NCI-H1092 treated with DMSO at 0.1 percent for 48 hours (cell line): ENCODE data around the gene TANK.

Source experiments
- DNase-seq: peaks from one replicate; lab custom pipeline; 2025; lab: John Stamatoyannopoulos, UW

TANK gene

GRCh38 chr2:161228511-161229240 lies 68.4 kb downstream of the TANK start:
- no peak for DNase-seq

- no peak for DNase-seq
Observed at GRCh38 chr2:161230959-161231358, 70.7 kb downstream of the TANK start.

DNA sequence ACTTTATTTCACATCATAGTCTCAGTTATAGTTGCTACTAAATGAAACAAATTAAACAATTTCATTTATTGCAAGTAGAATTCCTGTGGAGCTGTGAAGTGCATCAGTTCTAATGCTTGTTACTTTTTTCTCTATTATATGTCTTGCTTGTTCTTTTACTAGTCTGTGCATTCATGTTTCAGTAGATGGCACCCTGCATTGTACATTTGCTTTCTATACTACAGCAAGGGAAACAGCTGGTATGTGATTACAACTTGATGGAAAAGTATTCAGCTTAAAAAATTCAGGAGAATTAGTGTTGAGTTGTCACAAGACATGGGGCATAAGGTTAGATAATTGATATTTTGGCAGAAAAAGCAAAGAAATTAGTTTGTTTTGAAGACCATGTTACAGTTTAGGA lies 72.3 kb downstream of the TANK start:
- DNase-seq = no peak

DNA sequence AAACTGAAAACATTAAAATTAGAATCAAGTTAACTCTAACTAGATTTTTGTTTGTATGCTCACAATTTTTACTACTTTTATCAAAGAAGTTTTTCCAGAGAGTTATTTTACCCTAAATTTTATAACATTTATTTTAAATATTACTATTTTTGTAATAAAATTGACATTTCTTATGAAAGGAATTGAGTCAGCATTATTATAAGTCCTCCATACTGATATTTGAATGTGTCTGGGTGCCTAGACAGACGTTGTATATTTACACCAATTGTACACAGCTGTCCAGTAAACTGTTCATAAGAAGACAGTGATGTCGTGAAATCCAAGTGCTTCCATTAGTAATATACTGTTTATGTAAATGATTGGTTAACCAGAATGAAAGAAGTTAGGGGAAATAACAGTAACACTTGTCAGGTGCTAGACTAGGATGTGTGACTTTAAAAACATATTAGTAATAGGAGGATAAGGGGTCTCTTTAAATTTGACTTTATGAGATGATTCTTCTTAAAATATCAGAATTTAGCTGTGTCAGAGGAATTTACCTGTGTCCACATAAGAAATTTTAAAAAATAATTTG lies 73.7 kb downstream of the TANK start:
- DNase-seq = no peak

GRCh38 chr2:161234627-161235026 lies 74.4 kb downstream of the TANK start:
- no peak for DNase-seq

DNA sequence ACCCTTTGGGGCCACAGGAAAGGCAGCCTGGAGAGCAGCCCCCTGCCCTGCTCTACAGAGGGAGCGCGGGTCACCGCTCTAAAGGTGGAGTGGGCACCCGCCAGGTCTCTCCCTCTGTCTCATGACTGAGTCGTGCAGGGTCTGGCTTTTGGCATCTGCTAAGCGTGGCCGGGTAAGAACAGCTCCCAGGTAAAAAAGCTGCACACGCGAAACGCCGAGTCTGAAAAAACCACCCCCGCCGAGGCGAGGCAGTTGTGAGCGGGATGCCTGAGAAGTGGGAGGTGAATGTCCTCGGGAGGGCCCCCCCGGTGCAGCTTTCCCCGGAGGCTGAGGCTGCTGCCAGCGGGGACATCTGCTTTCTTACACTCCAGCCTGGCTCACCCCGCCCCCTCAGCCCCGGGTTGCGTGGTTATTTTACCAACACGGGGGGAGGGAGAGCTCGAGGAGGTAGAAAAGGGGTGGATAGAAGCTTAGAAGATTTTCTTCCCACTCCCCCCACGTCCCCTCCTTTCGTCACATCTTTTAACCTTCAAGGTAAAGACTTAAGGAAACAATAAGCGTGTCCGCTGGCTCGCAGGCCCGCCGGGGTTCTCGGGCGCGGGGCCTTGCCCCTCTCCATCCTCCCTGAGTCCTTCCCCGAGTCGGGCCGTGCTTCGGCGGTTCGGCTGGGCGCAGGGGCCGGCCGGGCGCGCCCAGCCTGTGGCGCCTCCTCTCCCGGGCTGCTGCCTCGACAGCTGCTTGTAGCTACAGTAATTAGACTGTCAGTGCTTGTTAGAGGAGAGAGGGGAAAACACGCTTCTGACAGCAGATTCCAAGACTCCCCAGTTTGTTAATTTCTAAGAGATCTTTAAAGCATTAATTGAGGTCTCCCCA lies 77.4 kb downstream of the TANK start:
- peak; percentile 60 for DNase-seq

GRCh38 chr2:161238265-161238559 lies 78.0 kb downstream of the TANK start:
- DNase-seq = no peak

DNA sequence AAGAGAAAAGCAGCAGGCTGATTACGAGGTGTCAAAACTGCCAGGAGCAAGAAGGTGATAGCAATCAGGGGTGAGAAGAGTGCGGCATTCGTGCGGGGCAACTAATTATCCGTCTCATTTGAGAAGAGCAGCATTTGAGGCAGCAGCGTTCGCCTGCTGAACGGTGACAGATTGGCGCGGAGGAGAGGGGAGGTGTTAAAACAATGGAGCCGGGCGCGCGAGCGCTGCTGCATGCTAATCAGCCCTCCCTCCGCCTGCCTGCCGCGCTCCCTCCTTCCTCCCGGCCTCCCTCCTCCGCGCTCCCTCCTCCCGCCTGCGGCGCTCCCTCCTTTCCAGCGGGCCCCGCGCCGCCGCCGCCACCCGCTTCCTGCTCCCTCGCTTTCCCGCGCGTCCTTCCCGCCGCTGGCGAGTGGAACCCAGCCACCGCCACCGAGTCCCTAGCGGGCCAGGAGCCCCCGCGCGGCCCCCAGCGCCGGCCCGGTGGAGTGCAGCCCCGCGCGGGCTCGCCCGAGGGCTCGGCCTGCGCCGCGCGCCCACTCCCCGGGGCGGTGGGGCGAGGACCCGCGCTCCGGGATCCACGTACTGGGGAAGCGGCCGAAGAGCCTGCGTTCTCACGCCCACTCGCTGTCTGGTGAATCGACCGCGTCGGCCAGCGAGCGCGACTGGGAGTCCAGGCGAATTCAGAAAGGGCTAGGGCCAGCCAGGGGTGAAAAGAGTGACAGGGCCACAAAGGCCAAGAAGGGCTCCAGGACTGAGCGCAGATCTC lies 78.5 kb downstream of the TANK start:
- peak; percentile 58 for DNase-seq

DNA sequence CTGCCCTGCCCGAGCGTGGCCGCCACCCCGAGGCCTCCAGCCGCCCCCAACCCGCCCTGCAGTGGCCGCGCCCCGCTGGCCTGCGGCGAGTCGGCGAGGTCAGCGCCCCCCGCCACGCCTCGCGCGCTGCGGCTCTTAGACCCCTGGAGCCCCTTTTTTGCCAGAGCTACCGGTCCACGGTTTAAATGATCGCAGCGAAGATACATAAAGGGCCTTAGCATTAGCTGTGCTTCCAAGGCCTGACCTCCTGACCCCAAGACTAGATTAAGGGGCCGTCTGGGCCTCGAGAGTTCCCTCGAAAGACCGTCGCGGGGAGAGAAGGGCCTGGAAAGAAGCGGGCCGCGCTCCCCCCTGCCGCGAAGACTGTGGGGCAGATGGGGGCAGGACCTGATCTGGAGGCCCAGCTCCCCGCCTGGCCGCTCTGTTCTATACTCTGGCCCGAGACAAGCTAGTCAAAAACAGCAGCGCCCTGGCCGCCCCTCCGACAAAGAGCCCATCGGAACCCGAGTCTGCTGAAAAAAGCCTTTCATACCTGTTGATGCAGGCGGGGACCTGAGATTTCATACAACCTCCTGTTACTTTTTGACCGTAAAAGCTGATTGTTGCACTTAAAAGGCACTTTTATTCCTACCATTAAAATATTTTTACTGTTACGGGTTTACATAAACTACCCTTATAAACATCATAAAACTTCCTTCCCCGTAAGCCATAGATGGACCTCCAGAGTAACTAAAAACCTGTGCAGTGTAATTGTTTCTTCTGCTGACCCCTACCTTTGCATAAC lies 79.3 kb downstream of the TANK start:
- DNase-seq = no peak

- DNase-seq = no peak
Observed at GRCh38 chr2:161241894-161242293, 81.7 kb downstream of the TANK start.

DNA sequence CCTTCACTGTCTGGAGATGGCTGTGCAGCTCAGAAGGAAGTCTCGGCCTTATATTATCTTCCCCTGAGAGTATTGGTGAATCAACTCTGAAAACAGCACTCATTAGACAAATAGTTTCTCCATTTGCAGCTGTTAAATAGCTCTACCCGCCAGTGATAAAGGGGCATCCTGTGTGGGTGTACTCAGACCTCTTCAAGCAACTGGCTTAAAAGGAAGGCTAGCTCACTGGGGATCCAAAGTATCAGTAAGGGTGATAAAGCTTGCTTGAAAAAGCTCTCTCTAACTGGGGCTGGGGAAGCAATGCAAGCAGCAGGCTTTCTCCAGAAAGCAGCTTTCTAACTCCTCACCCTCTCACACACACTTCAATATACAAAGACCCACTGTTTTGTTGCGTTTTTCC lies 83.1 kb downstream of the TANK start:
- no peak for DNase-seq

DNA sequence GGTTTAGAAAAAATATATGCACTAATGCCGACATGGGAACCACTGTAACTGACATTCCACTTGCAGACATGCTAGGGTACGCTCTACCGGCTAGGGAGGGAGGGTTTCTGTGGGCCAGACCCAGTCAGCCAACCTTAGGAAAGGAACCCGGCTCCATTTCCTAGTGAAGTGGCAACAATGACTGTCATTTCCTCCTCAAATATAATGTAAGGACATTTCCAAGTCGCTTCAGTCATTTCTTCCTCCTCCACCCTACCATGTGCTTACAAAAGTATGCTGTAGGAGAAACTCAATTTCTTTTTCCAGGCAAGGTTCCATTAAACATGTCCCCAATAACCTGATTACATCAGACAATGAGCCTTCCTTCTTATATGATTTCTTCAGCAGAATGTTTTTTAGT lies 83.7 kb downstream of the TANK start:
- DNase-seq = no peak

DNA sequence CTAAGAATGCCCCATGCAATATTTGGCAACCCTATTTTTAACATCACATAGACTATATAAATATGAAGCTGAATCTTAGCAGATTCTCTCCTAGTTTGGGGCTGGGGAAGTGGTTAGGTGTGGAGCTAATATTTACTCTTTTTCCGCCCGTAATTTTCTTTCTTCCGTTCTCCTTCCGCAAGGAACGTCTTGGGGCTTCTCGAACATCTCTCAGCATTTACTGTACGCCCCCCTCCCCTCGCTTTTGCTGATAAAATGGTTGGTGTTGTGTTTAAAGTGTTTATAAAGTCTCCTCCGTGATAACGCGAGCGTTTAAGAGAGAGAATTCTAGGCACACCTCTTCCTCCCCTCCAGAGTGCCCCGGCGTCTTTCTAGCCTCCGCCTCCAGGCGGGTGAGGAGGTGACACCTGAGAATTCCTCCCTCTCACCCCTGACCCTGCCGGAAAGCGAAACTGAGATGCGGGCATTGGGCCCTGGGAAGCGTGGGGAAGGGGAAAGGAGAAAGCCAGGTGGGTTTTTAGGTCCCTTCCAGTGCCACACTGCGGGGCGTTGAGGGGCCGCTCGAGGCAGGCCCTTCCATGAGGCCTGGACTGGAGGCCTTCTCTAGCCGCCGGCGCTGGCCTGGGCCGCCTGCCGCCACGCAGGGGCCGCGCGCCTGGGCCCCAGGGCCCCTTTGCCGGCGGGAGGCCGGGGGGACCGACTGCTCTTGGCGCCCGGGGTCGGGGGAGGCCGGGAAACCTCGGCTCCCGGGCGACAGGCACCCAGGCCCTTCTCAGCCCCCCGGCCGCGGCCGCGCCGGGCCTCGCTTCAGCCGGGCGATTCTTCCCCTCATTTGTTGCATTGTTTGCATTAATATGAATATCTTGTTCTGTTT lies 84.4 kb downstream of the TANK start:
- peak; percentile 19 for DNase-seq

DNA sequence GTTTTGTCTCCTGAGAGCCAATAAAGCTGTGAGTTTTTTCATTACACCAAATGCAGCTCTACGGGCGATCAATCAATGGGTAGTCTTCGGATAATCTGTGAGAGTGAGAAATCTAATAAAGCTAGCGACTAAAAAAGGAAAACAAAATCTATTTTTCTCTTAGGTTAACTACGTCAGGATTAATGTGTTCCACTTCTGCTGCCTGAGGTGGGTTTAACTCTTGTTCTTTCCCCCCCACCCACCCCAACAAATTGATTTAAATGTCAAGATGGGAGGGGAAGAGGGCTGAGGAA lies 85.0 kb downstream of the TANK start:
- DNase-seq = no peak

GRCh38 chr2:161245671-161246070 lies 85.4 kb downstream of the TANK start:
- DNase-seq = no peak

DNA sequence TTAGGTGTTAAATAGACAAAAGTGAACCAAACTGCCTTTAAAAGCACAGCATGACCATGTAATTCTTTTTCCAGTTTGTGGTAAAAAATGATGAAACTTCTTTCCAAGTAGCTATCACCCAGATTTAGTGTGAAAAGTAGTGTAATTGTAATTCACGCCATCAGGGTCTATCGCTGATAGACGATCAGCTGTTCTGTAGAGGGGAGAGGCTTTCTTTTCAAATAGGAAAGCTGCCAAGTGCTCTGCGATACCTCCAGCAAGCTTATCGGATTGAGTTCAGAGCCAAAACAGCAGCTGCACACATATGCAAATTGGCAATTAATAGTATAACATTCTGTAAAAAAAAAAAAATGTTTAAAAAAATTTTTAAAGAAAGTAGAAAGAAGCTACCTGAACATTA lies 86.1 kb downstream of the TANK start:
- DNase-seq = peak; percentile 69

DNA sequence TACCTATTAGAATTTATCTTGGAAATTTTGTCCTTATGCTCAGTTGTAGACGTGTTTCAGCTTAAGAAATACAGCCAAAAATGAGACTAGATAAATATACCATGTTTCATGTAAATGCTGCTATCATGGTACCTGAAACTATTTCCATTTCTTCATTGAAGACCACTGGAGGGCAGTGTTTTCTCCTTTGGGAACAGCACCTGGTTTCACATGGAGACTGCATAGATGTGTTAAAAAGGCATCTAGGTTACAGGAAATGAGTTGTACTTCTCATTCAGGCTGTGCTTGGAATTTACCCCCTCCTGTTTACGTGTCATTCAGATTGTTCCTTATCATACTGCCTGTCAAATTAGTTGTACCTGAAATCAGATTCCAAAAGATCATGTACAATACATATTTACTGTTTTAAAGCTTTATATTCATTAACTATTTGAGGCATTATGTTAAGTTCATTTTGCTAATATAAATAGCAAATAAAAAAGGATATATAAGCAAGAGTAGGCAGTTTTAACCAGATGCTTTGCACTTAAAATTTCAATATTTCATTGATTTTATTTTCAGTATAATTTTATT lies 90.7 kb downstream of the TANK start:
- peak; percentile 49 for DNase-seq

GRCh38 chr2:161257123-161257952 lies 97.1 kb downstream of the TANK start:
- no peak for DNase-seq

DNA sequence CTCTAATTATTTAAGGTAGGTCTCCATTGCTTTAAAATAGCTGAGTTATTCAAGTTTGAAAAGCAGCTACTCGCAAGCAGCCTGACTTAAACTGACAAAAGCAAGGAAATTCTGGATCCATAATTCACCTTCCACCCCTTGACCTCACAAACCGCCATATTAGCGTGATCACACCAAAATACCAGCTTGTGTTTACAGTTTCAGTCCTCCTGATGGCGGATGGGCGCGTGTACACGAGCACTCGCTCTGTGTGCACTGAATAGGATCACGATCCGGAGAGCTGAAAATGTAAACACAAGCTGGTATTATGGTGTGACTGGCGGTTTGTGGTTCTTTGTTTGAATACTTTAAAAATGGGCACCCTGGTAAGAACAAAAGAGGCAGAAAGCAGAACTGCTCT lies 105.6 kb downstream of the TANK start:
- DNase-seq = no peak

DNA sequence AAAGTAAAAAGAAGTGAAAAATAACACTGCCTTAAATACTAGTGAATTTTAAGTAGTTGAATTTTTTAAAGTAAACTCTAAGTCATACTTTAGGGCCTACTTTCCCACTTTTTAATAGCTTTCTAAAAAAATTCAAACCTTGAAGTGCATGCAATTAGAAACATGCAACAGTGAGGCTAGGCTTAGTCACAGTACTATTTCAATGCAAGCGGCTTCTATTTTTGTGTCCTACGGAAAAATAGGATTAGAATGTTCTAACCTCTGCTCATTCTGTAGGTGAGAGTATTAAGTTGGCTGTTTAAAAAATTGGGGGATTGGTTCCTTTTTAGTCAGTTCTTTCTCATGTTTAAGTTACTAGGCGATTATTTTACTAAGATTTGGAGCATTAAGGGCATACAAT lies 108.9 kb downstream of the TANK start:
- no peak for DNase-seq
